H1 (cell line): Measurements from ENCODE around the gene CSAD. TPM values are rescaled to one million over a fixed set of nuclear protein-coding genes. Genes with fewer than 3 reads are reported as not detected.

ENCODE experiments used
- CTCF ChIA-PET: fragments of 300-600 bp; sonication (Branson Sonifier 250); formaldehyde crosslinking; loops from one replicate; lab custom pipeline; 2021; ENCODE audit not compliant: partially characterized antibody; lab: Charles Lee
- POLR2A ChIA-PET: fragments of 300-600 bp; sonication (Branson Sonifier 250); formaldehyde crosslinking; loops from one replicate; lab custom pipeline; 2021; ENCODE audit warnings: inconsistent platforms; ENCODE audit not compliant: partially characterized antibody; lab: Charles Lee
- DNase-seq, 2 experiments: peaks; one replicate each; pipeline versions ENCODE4 v3.0.0 to v3.0.0-alpha.2; 2010 to 2022; ENCODE audit warnings: low spot score in 2 of 2, low read depth in 1 of 2, mixed read lengths in 1 of 2
- FAIRE-seq: peaks from 2 replicates; lab custom pipeline; 2011; peaks lifted over from hg19 to GRCh38; lab: Jason Lieb, UNC
- H2AFZ ChIP-seq: 2 replicates; pipeline ENCODE4 v1.8.1; 2012; ENCODE audit warnings: low read length, inconsistent platforms
- H2AK5ac ChIP-seq: 2 replicates; pipeline ENCODE4 v1.6.1; 2013; ENCODE audit warnings: low read depth, low read length
- H2BK120ac ChIP-seq: replicated peaks from 2 replicates; pipeline ENCODE3; 2013; ENCODE audit warnings: low read depth, low read length, inconsistent platforms
- H2BK12ac ChIP-seq: 2 replicates; pipeline ENCODE4 v1.6.1; 2013; ENCODE audit warnings: low read depth, low read length
- H2BK15ac ChIP-seq: 2 replicates; pipeline ENCODE4 v1.6.1; 2013; ENCODE audit warnings: low read length
- H2BK20ac ChIP-seq: 2 replicates; pipeline ENCODE4 v1.6.1; 2013; ENCODE audit warnings: low read length
- H2BK5ac ChIP-seq: 2 replicates; pipeline ENCODE4 v1.6.1; 2013; ENCODE audit warnings: low read depth, low read length
- H3K14ac ChIP-seq: 2 replicates; pipeline ENCODE4 v1.6.1; 2013; ENCODE audit warnings: inconsistent platforms; ENCODE audit not compliant: insufficient read length
- H3K18ac ChIP-seq: 2 replicates; pipeline ENCODE4 v1.6.1; 2013; ENCODE audit warnings: low read length; ENCODE audit errors: extremely low read depth
- H3K23ac ChIP-seq: 2 replicates; pipeline ENCODE4 v1.6.1; 2013; ENCODE audit warnings: inconsistent platforms; ENCODE audit not compliant: insufficient read length
- H3K23me2 ChIP-seq: 2 replicates; pipeline ENCODE4 v1.6.1; 2013; ENCODE audit warnings: low read depth, low read length
- H3K27ac ChIP-seq: 2 replicates; pipeline ENCODE4 v1.6.1; 2011; ENCODE audit warnings: low read depth, low read length, inconsistent platforms
- H3K27me3 ChIP-seq, 4 experiments: replicated peaks in 1 of 4; 1 replicate in 1 of 4; 2 replicates in 3 of 4; pipeline versions ENCODE4 v1.6.1 to v1.8.1; 2011 to 2013; ENCODE audit warnings: low read length in 3 of 4, mild to moderate bottlenecking in 3 of 4, inconsistent platforms in 2 of 4, mixed read lengths in 2 of 4, moderate library complexity in 1 of 4; ENCODE audit not compliant: control insufficient read depth in 3 of 4, insufficient read depth in 3 of 4; ENCODE audit errors: extremely low read depth in 1 of 4
- H3K36me3 ChIP-seq, 4 experiments: 2 replicates each; pipeline versions ENCODE4 v1.6.1 to v1.8.1; 2011 to 2013; ENCODE audit warnings: mild to moderate bottlenecking in 4 of 4, low read length in 3 of 4, moderate library complexity in 2 of 4, control low read depth in 1 of 4, inconsistent platforms in 1 of 4; ENCODE audit not compliant: insufficient read depth in 4 of 4, control insufficient read depth in 2 of 4
- H3K4ac ChIP-seq: replicated peaks from 2 replicates; pipeline ENCODE3; 2013; ENCODE audit warnings: low read length, low read depth, mixed read lengths, inconsistent platforms; ENCODE audit not compliant: insufficient read length
- H3K4me1 ChIP-seq, 4 experiments: replicated peaks in 1 of 4; 1 replicate in 1 of 4; 2 replicates in 3 of 4; pipeline versions ENCODE4 v1.6.1 to v1.8.1; 2011 to 2013; ENCODE audit warnings: low read length in 3 of 4, inconsistent platforms in 2 of 4, mixed read lengths in 1 of 4; ENCODE audit not compliant: insufficient read depth in 4 of 4, control insufficient read depth in 3 of 4
- H3K4me2 ChIP-seq, 2 experiments: 2 replicates each; pipeline versions ENCODE4 v1.6.1 to v1.8.1; 2011 to 2013; ENCODE audit warnings: low read depth in 2 of 2, low read length in 2 of 2, control low read depth in 1 of 2, inconsistent platforms in 1 of 2, mild to moderate bottlenecking in 1 of 2; ENCODE audit not compliant: insufficient read depth in 1 of 2
- H3K4me3 ChIP-seq, 4 experiments: fragments of 200-600, 300-600 bp in 1 of 4; sonication (generic), shearing (Covaris generic), sonication (Bioruptor Twin) in 1 of 4; 2 replicates each; pipeline versions ENCODE4 v1.5.1 to v1.8.1; 2011 to 2016; ENCODE audit warnings: low read length in 4 of 4, low read depth in 3 of 4, control low read depth in 2 of 4, inconsistent platforms in 2 of 4, mild to moderate bottlenecking in 2 of 4, mixed read lengths in 1 of 4, moderate library complexity in 1 of 4; ENCODE audit not compliant: insufficient read depth in 2 of 4; ENCODE audit errors: extremely low read depth in 1 of 4
- H3K56ac ChIP-seq: replicated peaks from 2 replicates; pipeline ENCODE3; 2013; ENCODE audit warnings: low read depth, mild to moderate bottlenecking, mixed read lengths, low read length, inconsistent platforms; ENCODE audit not compliant: insufficient read length
- H3K79me1 ChIP-seq: 2 replicates; pipeline ENCODE4 v1.6.1; 2013; ENCODE audit warnings: low read depth, low read length, control low read depth
- H3K79me2 ChIP-seq, 2 experiments: 2 replicates each; pipeline versions ENCODE4 v1.6.1 to v1.8.1; 2012 to 2013; ENCODE audit warnings: low read length in 2 of 2, mild to moderate bottlenecking in 2 of 2, inconsistent platforms in 1 of 2; ENCODE audit not compliant: insufficient read depth in 2 of 2, control insufficient read depth in 1 of 2
- H3K9ac ChIP-seq, 4 experiments: replicated peaks in 1 of 4; 1 replicate in 1 of 4; 2 replicates in 3 of 4; pipeline versions ENCODE4 v1.6.1 to v1.8.1; 2011 to 2013; ENCODE audit warnings: low read depth in 3 of 4, low read length in 3 of 4, control low read depth in 2 of 4, mild to moderate bottlenecking in 2 of 4, moderate library complexity in 2 of 4, inconsistent platforms in 1 of 4; ENCODE audit errors: extremely low read depth in 1 of 4
- H3K9me3 ChIP-seq, 2 experiments: 2 replicates each; pipeline versions ENCODE4 v1.6.1 to v1.8.1; 2012 to 2013; ENCODE audit warnings: mild to moderate bottlenecking in 2 of 2, moderate library complexity in 2 of 2, control low read depth in 1 of 2, inconsistent platforms in 1 of 2, low read depth in 1 of 2, low read length in 1 of 2, mixed read lengths in 1 of 2; ENCODE audit not compliant: insufficient read depth in 2 of 2
- H4K20me1 ChIP-seq, 2 experiments: replicated peaks in 1 of 2; 2 replicates each; pipeline versions ENCODE3 to v1.8.1; 2011 to 2013; ENCODE audit warnings: inconsistent platforms in 2 of 2, low read length in 2 of 2, mild to moderate bottlenecking in 1 of 2; ENCODE audit not compliant: insufficient read depth in 2 of 2, control insufficient read depth in 1 of 2
- H4K5ac ChIP-seq: 2 replicates; pipeline ENCODE4 v1.6.1; 2013; ENCODE audit warnings: low read length, low read depth, mixed read lengths, inconsistent platforms; ENCODE audit not compliant: insufficient read length
- H4K8ac ChIP-seq: 2 replicates; pipeline ENCODE4 v1.8.0; 2013; ENCODE audit warnings: mild to moderate bottlenecking, moderate library complexity, low read length, inconsistent platforms; ENCODE audit not compliant: insufficient read depth; ENCODE audit errors: extremely low read depth
- H4K91ac ChIP-seq: replicated peaks from 2 replicates; pipeline ENCODE3; 2013; ENCODE audit warnings: low read length, mixed read lengths, inconsistent platforms; ENCODE audit not compliant: insufficient read length
- POLR2AphosphoS5 ChIP-seq: IDR thresholded peaks from 2 replicates; pipeline ENCODE4 v1.6.1; 2011; ENCODE audit warnings: low read depth, low read length
- WGBS, 2 experiments: shearing (Covaris generic) in 1 of 2; methylation state at CpG; one replicate each; pipeline versions ENCODE4 v1.1.6 to v1.1.7; 2013 to 2015; ENCODE audit warnings: low lambda C conversion rate in 2 of 2, mixed read lengths in 2 of 2, inconsistent platforms in 1 of 2, low coverage in 1 of 2, missing lambda C conversion rate in 1 of 2; ENCODE audit not compliant: insufficient replicate concordance in 2 of 2, insufficient coverage in 1 of 2, insufficient read length in 1 of 2; ENCODE audit errors: extremely low coverage in 1 of 2, missing lambda C conversion rate in 1 of 2; 5-methylcytosine and 5-hydroxymethylcytosine counted together
- polyA plus RNA-seq, 7 experiments: library from polyadenylated mRNA; depleted of rRNA in 3 of 7; stranded (reverse) in 5 of 7; unstranded in 2 of 7; fragments of >200 nt in 5 of 7; fragments of 200-250 nt in 2 of 7; gene quantifications; 1 replicate in 5 of 7; 2 replicates in 1 of 7; 4 replicates in 1 of 7; pipeline versions ENCODE4 v1.2.1 to v1.2.3, GENCODE V29; 2011 to 2013; ENCODE audit warnings: missing spikeins in 2 of 7, mixed read lengths in 2 of 7
- total RNA-seq: library from RNA; stranded (reverse); fragmentation: NEBNext Ultra II Directional; extraction: Animal tissue kit (Norgen Biotek cat#: 25700); gene quantifications from 2 replicates; pipeline ENCODE4 v1.2.1, GENCODE V29; 2021

The CSAD gene
- total and polyA plus RNA-seq, 2 of the 8 experiments (the other 6 are each of a cell fraction or from before 2014, with no cell fraction given) = 8.8 to 11.3 TPM

- H3K27ac ChIP-seq = no peak overlapping the region
- H3K23me2 ChIP-seq = peaks cover 2% of the 10 kb centered on the region; the same call in 1 of the 2 replicates
- no peak overlapping the region for H4K8ac ChIP-seq
- FAIRE-seq (no peak), DNase-seq (no peak)
- H4K5ac ChIP-seq = no peak overlapping the region
- no peak overlapping the region for H4K91ac ChIP-seq
- no peak overlapping the region for H2BK15ac ChIP-seq
- ChIA-PET POLR2A (interaction anchor here (0.5 to 2.1 kb wide), 8 partner anchors 9 to 219 kb away, joined by 3 to 10 read pairs (median 4); partner anchors contain the start of genes CSAD, MYG1 and ZNF740), CTCF (interaction anchor here (0.7 to 12.9 kb wide), 24 partner anchors 13 to 148 kb away, joined by 3 to 198 read pairs (median 9); partner anchors contain the start of genes CSAD, ESPL1, ITGB7 and MYG1)
- H3K4me3 ChIP-seq = no peak overlapping the region
- H2BK20ac ChIP-seq = no peak overlapping the region
- no peak overlapping the region for H3K14ac ChIP-seq
- TF ChIP-seq POLR2AphosphoS5 = no peak
- H3K4me2 ChIP-seq = peak overlapping the region in 1 of 2 experiments; percentile 43; a peak in 1 of 4 replicates
- 82% methylated on average over 3 of the region's 5 CpGs; no CpG with 5 or more reads in 1 of the 2 experiments for WGBS, 2 experiments
- no peaks in the 10 kb centered on the region; a peak in 1 of 7 replicates for H3K4me1 ChIP-seq
- no peak overlapping the region; the same call in 1 of the 2 replicates for H3K18ac ChIP-seq
- no peaks in the 10 kb centered on the region for H4K20me1 ChIP-seq
- H3K36me3 ChIP-seq = no peaks in the 10 kb centered on the region
- no peak overlapping the region for H2BK120ac ChIP-seq
- no peak overlapping the region for H3K9ac ChIP-seq
- H3K79me2 ChIP-seq = no peaks in the 10 kb centered on the region
- H3K23ac ChIP-seq = no peak overlapping the region
- no peaks in the 10 kb centered on the region for H3K79me1 ChIP-seq
- H2BK5ac ChIP-seq = no peak overlapping the region
- no peak overlapping the region for H3K4ac ChIP-seq
- H2AK5ac ChIP-seq = no peak overlapping the region
- no peaks in the 10 kb centered on the region for H3K9me3 ChIP-seq
- H3K27me3 ChIP-seq = peaks cover 2 to 37% (median 17%) of the 10 kb centered on the region in 4 experiments
- no peak overlapping the region for H2AFZ ChIP-seq
- H2BK12ac ChIP-seq = no peak overlapping the region
- no peak overlapping the region for H3K56ac ChIP-seq
These were observed 17.9 kb upstream of the CSAD start for GRCh38 chr12:53198486-53199110.
